NCI-H2227 (cell line): Measurements from ENCODE around the gene DISP3.

Experiments used
- DNase-seq: peaks from one replicate; lab custom pipeline; 2025; ENCODE audit not compliant: unreplicated experiment; lab: John Stamatoyannopoulos, UW

The DISP3 gene

DNA sequence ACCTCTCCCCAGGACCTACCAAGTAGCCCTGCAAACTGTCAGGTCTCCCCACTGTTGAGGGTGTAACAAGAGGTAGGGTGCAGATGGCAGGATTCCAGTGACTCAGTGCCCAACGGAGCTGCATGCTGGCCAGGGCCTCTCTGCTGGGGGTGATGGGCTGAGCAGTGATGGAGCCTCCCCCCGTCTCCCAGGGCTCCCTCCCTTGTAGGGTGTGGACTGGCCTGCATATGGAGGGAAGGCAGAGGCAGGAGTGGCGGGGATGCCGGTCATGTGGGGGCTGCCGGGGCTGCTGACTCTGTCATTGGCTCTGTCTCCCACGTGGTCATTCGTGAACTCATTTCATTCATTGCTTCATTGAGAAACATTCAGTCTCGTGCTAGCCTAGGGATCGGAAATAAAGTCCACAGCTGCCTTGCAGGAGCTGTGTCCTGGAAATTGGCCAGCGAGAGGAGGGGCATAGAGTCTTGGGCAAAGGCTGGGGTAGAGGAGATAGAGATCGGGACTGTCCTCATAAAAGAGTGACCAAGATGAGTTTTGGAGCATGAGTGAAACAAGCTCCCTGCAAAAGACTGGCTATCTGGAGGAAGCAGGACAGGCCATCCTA lies 22.9 kb upstream of the DISP3 start:
- DNase-seq: no peak

DNA sequence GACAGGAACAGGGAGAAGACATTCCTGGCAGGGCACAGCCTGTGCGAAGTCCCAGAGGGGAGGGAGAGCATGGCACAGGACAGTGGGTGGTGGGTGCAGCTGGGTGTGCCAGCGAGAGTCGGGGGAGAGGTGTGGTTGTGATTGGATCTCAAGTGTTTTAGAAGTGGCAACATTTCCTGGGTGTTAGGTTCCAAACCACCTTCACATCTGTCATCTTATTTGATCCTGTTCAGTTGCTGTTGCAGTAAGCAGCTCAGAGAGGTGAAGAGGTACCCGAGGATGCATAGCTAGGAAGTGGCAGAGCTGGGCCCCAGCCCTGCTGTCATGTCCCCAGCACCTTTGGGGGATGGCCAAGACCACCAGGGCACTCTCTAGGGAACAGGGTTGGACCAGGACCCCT lies 22.0 kb upstream of the DISP3 start:
- no peak for DNase-seq

GRCh38 chr1:11458811-11459275 lies 20.1 kb upstream of the DISP3 start:
- no peak for DNase-seq

- DNase-seq: no peak
These were observed 17.3 kb upstream of the DISP3 start for GRCh38 chr1:11461531-11462137.

- DNase-seq: no peak
These were observed 16.6 kb upstream of the DISP3 start for GRCh38 chr1:11462224-11462923.

DNA sequence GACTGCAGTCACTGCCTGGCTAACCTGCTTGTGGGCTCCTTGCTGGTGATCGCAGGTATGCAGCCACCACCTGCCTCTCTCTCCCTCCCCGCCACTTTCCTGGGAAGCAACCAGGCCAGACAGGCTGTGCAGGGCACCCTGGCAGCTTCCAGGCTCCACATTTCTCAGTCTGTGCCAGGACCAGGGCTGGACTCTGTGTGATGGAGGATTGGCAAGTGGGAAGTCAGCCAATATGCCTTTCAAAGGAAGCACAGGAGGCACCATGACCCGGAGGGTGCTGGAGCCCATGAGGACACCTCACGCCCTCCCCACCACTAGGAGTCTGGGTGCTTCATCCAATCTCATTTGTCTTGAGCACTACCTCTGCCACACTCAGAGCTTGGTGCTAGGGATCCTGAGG lies 15.8 kb upstream of the DISP3 start:
- DNase-seq: no peak

GRCh38 chr1:11465307-11465706 lies 13.6 kb upstream of the DISP3 start:
- DNase-seq: no peak

DNA sequence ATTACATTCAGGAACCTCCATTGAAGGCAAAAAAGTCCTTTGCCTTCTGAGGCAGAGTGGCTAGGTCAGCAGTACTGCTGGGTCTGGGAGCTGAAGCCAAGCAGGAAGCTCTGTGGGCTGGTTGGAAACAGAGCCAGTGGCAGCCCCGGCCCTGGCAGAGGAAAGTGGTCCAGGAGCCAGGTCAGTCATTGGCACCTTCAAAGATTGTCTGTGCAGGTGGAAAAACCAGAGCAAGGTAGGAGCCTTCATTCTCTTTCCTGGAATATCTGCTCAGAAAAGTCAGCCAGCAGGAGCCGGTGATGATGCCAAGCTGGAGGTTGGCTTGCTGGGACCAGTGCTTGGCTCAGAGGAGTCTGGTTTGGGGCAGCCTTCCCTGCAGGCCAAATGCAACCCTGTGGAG lies 12.5 kb upstream of the DISP3 start:
- DNase-seq: no peak

GRCh38 chr1:11468878-11469277 lies 10.1 kb upstream of the DISP3 start:
- DNase-seq: no peak

DNA sequence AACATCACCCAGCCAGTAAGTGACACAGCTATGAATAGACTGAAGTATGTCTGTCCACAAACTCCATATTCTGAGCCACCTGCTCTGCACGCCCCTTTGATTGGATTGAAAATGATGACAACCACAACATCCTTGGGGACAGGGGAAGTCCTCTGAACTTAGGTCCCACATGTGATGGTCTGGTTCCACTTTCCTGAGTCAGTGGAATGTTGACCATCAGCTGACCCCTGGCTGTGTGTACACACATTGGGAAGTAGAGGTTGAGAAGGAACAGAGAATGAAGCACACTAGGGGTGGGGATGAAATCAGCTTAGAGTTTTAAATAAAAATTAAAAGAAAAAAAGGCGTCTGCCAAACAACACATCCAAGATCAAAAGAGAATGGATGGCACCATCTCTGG lies 8.0 kb upstream of the DISP3 start:
- no peak for DNase-seq

DNA sequence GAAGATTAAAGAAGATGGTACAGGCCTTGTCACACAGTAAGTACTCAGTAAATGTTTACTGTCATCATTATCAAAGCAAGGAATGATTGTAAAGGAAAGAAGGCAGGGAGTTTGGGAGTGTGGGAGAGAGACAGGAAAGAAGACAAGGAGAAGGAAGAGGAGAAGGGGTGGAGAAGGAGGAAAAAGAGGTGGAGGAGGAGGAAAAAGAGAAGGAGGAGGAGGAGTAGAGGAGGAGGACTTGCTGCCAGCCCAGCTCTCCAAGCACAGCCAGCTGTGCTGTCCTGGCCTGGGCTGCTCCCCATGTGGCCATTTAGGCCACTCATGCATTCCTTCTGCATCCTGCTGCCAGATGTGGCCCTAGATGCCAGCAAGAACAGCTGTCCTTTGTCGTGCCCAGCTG lies 7.5 kb upstream of the DISP3 start:
- no peak for DNase-seq

GRCh38 chr1:11472284-11472683 lies 6.7 kb upstream of the DISP3 start:
- DNase-seq: no peak

DNA sequence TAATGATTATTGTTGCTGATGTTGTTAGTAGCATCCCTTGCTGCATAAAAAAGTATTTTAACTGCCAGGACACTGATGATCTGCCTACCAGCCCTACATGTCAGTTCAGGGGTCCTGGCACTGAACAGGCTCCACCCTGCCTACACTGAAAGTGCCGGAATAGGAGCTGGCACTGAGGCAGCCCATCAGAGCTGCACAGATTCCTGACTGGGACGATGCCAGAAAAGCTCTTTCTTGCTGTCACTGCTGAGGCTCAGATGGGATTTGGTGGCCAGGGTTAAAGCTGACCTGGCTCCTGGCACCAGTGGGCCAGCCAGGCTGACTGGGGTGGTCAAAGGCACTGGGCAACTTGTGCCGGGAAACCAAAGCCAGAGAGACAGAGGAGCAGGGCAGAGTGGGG lies 6.2 kb upstream of the DISP3 start:
- no peak for DNase-seq

DNA sequence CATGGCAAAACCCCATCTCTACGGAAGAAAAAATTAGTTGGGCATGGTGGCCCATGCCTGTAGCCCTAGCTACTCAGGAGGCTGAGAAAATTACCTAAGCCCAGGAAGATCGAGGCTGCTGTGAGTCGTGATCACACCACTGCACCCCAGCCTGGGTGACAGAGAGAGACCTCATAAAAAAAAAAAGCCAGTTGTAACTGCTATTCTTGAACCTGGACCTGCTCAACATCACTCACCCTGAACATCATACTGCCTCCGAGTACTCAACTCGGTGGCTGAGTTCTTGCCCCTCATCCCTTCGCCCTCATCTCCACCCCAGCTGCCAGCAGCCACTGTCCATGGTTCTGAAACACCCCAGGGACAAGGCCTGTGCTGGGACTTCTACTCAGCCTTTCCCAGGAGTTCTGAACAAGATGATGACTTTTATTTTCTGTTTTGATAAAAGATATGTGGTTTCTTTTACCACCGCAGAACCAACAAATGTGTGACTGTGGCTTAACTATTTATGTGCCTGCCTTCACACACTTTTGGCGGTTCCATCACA lies 5.4 kb upstream of the DISP3 start:
- no peak for DNase-seq

DNA sequence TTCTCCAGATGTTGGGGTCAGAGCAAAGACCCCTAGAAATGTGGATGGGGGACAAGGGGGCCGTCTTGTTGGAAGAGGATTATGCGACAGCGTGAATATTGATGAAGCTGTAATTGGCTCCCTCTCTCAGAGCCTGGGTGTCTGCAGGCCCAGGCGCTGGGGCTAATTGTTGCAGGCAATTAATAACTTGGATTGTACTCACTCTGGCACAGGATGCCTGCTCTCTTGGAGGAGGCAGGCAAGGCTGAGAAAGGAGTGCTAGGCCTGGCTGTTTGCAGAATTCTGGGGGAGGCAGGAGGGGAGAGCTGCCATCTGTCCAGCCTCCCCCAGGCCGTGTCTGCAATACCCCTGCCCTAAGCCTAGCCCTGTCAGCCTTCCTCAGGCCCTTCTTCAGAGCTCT lies 4.1 kb upstream of the DISP3 start:
- DNase-seq: no peak

DNA sequence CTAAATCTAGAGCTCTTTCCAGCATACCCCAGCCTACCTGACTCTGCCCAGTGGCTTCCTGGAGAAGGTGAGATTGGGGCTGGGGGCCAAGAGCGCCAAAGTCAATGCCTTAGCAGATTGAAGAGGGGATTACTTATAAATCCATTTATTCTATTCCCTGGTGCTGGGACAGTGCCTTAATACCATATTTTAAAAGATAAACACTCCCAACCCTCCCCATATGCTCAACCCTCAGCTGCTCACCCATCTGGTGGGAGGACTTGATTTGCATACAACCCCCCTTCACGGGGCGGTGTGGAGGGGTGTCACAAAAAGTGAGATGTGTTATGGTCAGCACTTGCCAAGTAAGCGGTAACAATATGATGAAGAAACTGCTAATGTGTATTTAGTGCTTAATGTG lies 3.2 kb upstream of the DISP3 start:
- no peak for DNase-seq

GRCh38 chr1:11479375-11479979 lies 522 bp downstream of the DISP3 start:
- DNase-seq: no peak

- DNase-seq: no peak
These were observed 2.1 kb downstream of the DISP3 start for GRCh38 chr1:11481019-11481418.

DNA sequence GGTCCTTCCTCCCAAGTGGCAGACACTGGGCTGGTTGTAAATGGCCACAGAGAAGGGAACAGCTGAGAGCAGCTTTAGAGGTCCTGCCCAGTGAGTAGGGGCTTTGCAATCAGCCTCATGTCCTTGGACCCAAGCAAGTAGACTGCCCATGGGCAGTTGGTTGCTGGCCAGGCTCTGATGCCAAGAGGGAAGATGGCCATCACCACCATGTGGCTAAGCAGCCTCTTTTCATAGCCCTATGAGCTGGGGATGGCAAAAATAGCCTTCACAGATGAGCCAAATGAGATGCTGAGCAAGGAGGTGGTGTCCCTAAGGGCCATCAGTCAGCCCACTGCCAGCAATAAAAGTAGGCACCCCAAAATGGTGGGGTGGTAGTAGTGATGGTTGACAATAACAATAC lies 3.2 kb downstream of the DISP3 start:
- no peak for DNase-seq

DNA sequence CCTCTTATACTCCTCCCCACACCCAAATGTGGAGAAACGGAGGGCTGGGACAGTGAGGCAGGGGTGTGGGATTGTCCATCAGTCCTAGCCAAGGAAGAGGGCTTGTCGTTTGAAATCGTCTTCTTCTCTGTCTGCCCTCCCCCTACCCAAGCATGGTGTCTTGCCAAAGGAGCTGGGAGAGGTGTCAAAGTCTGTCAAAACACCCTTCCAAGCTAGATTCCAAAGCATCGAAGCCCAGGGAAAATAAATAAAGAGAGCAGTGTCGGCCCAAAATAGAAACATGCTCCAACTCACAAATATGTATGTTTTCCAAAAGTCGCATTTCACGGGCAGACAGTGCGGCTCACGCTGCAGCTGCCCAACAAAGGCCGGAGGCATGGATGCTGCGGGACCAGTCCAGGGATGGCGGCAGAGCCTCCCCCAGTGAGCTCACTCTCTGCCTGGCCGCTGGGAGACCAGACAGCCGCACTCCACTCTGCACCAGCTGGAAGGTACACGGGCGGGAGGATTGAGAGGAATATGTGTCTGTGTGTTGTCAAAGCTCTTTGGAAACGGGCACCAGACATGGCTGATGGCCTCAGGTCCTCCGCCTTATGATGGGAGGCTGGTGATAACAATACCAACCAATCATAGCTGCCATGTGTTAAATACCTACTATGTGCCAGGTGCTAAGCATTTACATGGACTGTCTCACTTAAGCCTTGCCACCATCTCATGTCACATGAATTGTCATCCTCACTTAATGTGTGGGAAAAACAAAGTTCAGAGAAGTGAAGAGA lies 3.9 kb downstream of the DISP3 start:
- no peak for DNase-seq
